Measurements from ENCODE around the gene MOB3B.

Gene MOB3B

GRCh38 chr9:27561685-27562084 is 32.1 kb upstream of the MOB3B start:
- no peak overlapping the region for H3K23ac ChIP-seq (ENCODE audit: low read depth, low read length, poor library complexity)
- DNase-seq (ENCODE audit: low spot score) = no peak
- H2BK12ac ChIP-seq (ENCODE audit: low read length) = no peak overlapping the region
- no peaks in the 10 kb centered on the region for H3K27me3 ChIP-seq (ENCODE audit: control insufficient read depth in 3 of 3, insufficient read depth in 3 of 3, low read depth in 1 of 3, low read length in 3 of 3)
- H3K4me2 ChIP-seq (ENCODE audit: insufficient read depth, low read length, poor library complexity, severe bottlenecking) = no peak overlapping the region
- H3K4me1 ChIP-seq (ENCODE audit: control insufficient read depth in 2 of 2, insufficient read depth in 1 of 2, low read depth in 1 of 2, low read length in 2 of 2) = no peaks in the 10 kb centered on the region
- no peak overlapping the region for H3K14ac ChIP-seq (ENCODE audit: low read length)
- H3K9ac ChIP-seq (ENCODE audit: low read depth, low read length, poor library complexity) = no peak overlapping the region
- no peak overlapping the region for H2BK120ac ChIP-seq (ENCODE audit: low read depth, low read length)
- no peak overlapping the region for H3K18ac ChIP-seq (ENCODE audit: low read length)
- H2BK15ac ChIP-seq (ENCODE audit: low read length) = no peak overlapping the region
- H3K27ac ChIP-seq (replicated peaks; ENCODE audit: low read length) = no peak overlapping the region
- H3K4ac ChIP-seq (ENCODE audit: low read length) = no peak overlapping the region
- H2BK5ac ChIP-seq (ENCODE audit: low read length) = no peak overlapping the region
- WGBS, 2 donors (ENCODE audit: extremely low coverage in 2 of 2, insufficient read length in 2 of 2, insufficient replicate concordance in 1 of 2) = no CpG with 5 or more reads among the region's 3 CpGs
- no peak overlapping the region for H4K8ac ChIP-seq (ENCODE audit: low read depth, low read length)
- no peak overlapping the region for H3K4me3 ChIP-seq (ENCODE audit: low read length in 2 of 2)
- H2AK5ac ChIP-seq (ENCODE audit: low read depth, low read length) = no peak overlapping the region
- peaks cover 4 to 100% of the 10 kb centered on the region in 2 donors for H3K36me3 ChIP-seq (replicated peaks in 1 of 2; ENCODE audit: control insufficient read depth in 2 of 2, insufficient read depth in 2 of 2, low read length in 2 of 2)
- no peak overlapping the region for H4K91ac ChIP-seq (ENCODE audit: low read depth, low read length, poor library complexity)
- H2AFZ ChIP-seq (ENCODE audit: low read length) = no peak overlapping the region
- no peaks in the 10 kb centered on the region for H3K9me3 ChIP-seq (replicated peaks in 1 of 2; ENCODE audit: control insufficient read depth in 2 of 2, insufficient read depth in 1 of 2, low read depth in 1 of 2, low read length in 2 of 2)
- no peaks in the 10 kb centered on the region for H3K79me1 ChIP-seq (ENCODE audit: low read depth, low read length)

- H3K4me2 ChIP-seq (ENCODE audit: insufficient read depth, low read length, poor library complexity, severe bottlenecking) = no peak overlapping the region
- H3K27ac ChIP-seq (replicated peaks; ENCODE audit: low read length) = no peak overlapping the region
- no peak overlapping the region for H4K91ac ChIP-seq (ENCODE audit: low read depth, low read length, poor library complexity)
- no peaks in the 10 kb centered on the region for H3K9me3 ChIP-seq (replicated peaks in 1 of 2; ENCODE audit: control insufficient read depth in 2 of 2, insufficient read depth in 1 of 2, low read depth in 1 of 2, low read length in 2 of 2)
- no peak for DNase-seq (ENCODE audit: low spot score)
- no peaks in the 10 kb centered on the region for H3K79me1 ChIP-seq (ENCODE audit: low read depth, low read length)
- H3K23ac ChIP-seq (ENCODE audit: low read depth, low read length, poor library complexity) = no peak overlapping the region
- H3K4ac ChIP-seq (ENCODE audit: low read length) = no peak overlapping the region
- H3K36me3 ChIP-seq (replicated peaks in 1 of 2; ENCODE audit: control insufficient read depth in 2 of 2, insufficient read depth in 2 of 2, low read length in 2 of 2) = peaks cover 5 to 100% of the 10 kb centered on the region in 2 donors
- no peak overlapping the region for H2BK15ac ChIP-seq (ENCODE audit: low read length)
- H2BK120ac ChIP-seq (ENCODE audit: low read depth, low read length) = no peak overlapping the region
- H2BK5ac ChIP-seq (ENCODE audit: low read length) = no peak overlapping the region
- no peak overlapping the region for H3K14ac ChIP-seq (ENCODE audit: low read length)
- no peak overlapping the region for H2BK12ac ChIP-seq (ENCODE audit: low read length)
- H2AK5ac ChIP-seq (ENCODE audit: low read depth, low read length) = no peak overlapping the region
- H3K4me3 ChIP-seq (ENCODE audit: low read length in 2 of 2) = no peak overlapping the region
- H3K18ac ChIP-seq (ENCODE audit: low read length) = no peak overlapping the region
- no peak overlapping the region for H3K9ac ChIP-seq (ENCODE audit: low read depth, low read length, poor library complexity)
- H4K8ac ChIP-seq (ENCODE audit: low read depth, low read length) = no peak overlapping the region
- H2AFZ ChIP-seq (ENCODE audit: low read length) = no peak overlapping the region
- no peaks in the 10 kb centered on the region for H3K4me1 ChIP-seq (ENCODE audit: control insufficient read depth in 2 of 2, insufficient read depth in 1 of 2, low read depth in 1 of 2, low read length in 2 of 2)
- no peaks in the 10 kb centered on the region for H3K27me3 ChIP-seq (ENCODE audit: control insufficient read depth in 3 of 3, insufficient read depth in 3 of 3, low read depth in 1 of 3, low read length in 3 of 3)
These were observed 30.8 kb upstream of the MOB3B start for GRCh38 chr9:27560457-27560856.

GRCh38 chr9:27558307-27558706 is 28.7 kb upstream of the MOB3B start:
- Histone ChIP-seq H3K27me3 (ENCODE audit: control insufficient read depth in 3 of 3, insufficient read depth in 3 of 3, low read depth in 1 of 3, low read length in 3 of 3) (no peaks in the 10 kb centered on the region), H2BK15ac (ENCODE audit: low read length) (no peak overlapping the region), H3K9me3 (replicated peaks in 1 of 2; ENCODE audit: control insufficient read depth in 2 of 2, insufficient read depth in 1 of 2, low read depth in 1 of 2, low read length in 2 of 2) (peaks cover 0 to 8% of the 10 kb centered on the region in 2 donors), H2AFZ (ENCODE audit: low read length) (no peak overlapping the region), H2BK120ac (ENCODE audit: low read depth, low read length) (no peak overlapping the region), H3K36me3 (replicated peaks in 1 of 2; ENCODE audit: control insufficient read depth in 2 of 2, insufficient read depth in 2 of 2, low read length in 2 of 2) (peaks cover 10 to 100% of the 10 kb centered on the region in 2 donors), H3K79me1 (ENCODE audit: low read depth, low read length) (no peaks in the 10 kb centered on the region), H2BK5ac (ENCODE audit: low read length) (no peak overlapping the region), H3K4me3 (ENCODE audit: low read length in 2 of 2) (no peak overlapping the region), H2AK5ac (ENCODE audit: low read depth, low read length) (no peak overlapping the region), H3K4ac (ENCODE audit: low read length) (no peak overlapping the region), H3K23ac (ENCODE audit: low read depth, low read length, poor library complexity) (no peak overlapping the region), H3K9ac (ENCODE audit: low read depth, low read length, poor library complexity) (no peak overlapping the region), H3K27ac (replicated peaks; ENCODE audit: low read length) (no peak overlapping the region), H3K4me2 (ENCODE audit: insufficient read depth, low read length, poor library complexity, severe bottlenecking) (no peak overlapping the region), H3K4me1 (ENCODE audit: control insufficient read depth in 2 of 2, insufficient read depth in 1 of 2, low read depth in 1 of 2, low read length in 2 of 2) (no peaks in the 10 kb centered on the region), H4K8ac (ENCODE audit: low read depth, low read length) (no peak overlapping the region), H3K14ac (ENCODE audit: low read length) (no peak overlapping the region), H2BK12ac (ENCODE audit: low read length) (no peak overlapping the region), H4K91ac (ENCODE audit: low read depth, low read length, poor library complexity) (no peak overlapping the region), H3K18ac (ENCODE audit: low read length) (no peak overlapping the region)
- no peak for DNase-seq (ENCODE audit: low spot score)

GRCh38 chr9:27556470-27556869 is 26.9 kb upstream of the MOB3B start:
- no peak overlapping the region for H3K9ac ChIP-seq (ENCODE audit: low read depth, low read length, poor library complexity)
- no peak overlapping the region for H3K4me3 ChIP-seq (ENCODE audit: low read length in 2 of 2)
- no peak overlapping the region for H3K14ac ChIP-seq (ENCODE audit: low read length)
- no peak overlapping the region for H3K4ac ChIP-seq (ENCODE audit: low read length)
- H3K23ac ChIP-seq (ENCODE audit: low read depth, low read length, poor library complexity) = no peak overlapping the region
- H3K27me3 ChIP-seq (ENCODE audit: control insufficient read depth in 3 of 3, insufficient read depth in 3 of 3, low read depth in 1 of 3, low read length in 3 of 3) = no peaks in the 10 kb centered on the region
- no peak overlapping the region for H3K4me2 ChIP-seq (ENCODE audit: insufficient read depth, low read length, poor library complexity, severe bottlenecking)
- H2BK15ac ChIP-seq (ENCODE audit: low read length) = no peak overlapping the region
- no peak overlapping the region for H2BK120ac ChIP-seq (ENCODE audit: low read depth, low read length)
- no peak overlapping the region for H2AFZ ChIP-seq (ENCODE audit: low read length)
- H3K9me3 ChIP-seq (replicated peaks in 1 of 2; ENCODE audit: control insufficient read depth in 2 of 2, insufficient read depth in 1 of 2, low read depth in 1 of 2, low read length in 2 of 2) = peaks cover 0 to 9% of the 10 kb centered on the region in 2 donors
- no peak overlapping the region for H2BK12ac ChIP-seq (ENCODE audit: low read length)
- no peak overlapping the region for H4K8ac ChIP-seq (ENCODE audit: low read depth, low read length)
- no CpG with 5 or more reads among the region's 8 CpGs for WGBS, 2 donors (ENCODE audit: extremely low coverage in 2 of 2, insufficient read length in 2 of 2, insufficient replicate concordance in 1 of 2)
- H2BK5ac ChIP-seq (ENCODE audit: low read length) = no peak overlapping the region
- DNase-seq (ENCODE audit: low spot score) = no peak
- H3K18ac ChIP-seq (ENCODE audit: low read length) = no peak overlapping the region
- H4K91ac ChIP-seq (ENCODE audit: low read depth, low read length, poor library complexity) = no peak overlapping the region
- H3K4me1 ChIP-seq (ENCODE audit: control insufficient read depth in 2 of 2, insufficient read depth in 1 of 2, low read depth in 1 of 2, low read length in 2 of 2) = no peaks in the 10 kb centered on the region
- no peak overlapping the region for H2AK5ac ChIP-seq (ENCODE audit: low read depth, low read length)
- H3K79me1 ChIP-seq (ENCODE audit: low read depth, low read length) = no peaks in the 10 kb centered on the region
- no peak overlapping the region for H3K27ac ChIP-seq (replicated peaks; ENCODE audit: low read length)
- H3K36me3 ChIP-seq (replicated peaks in 1 of 2; ENCODE audit: control insufficient read depth in 2 of 2, insufficient read depth in 2 of 2, low read length in 2 of 2) = peaks cover 11 to 100% of the 10 kb centered on the region in 2 donors
